ENCODE results near the gene CERS6.

CERS6 gene

GRCh38 chr2:168633895-168634294, 177.8 kb downstream of the CERS6 start:
- TF ChIP-seq CSDC2 (CRISPR knock-in tag; IDR thresholded peaks at IDR 0.05) (no peak), TSHZ2 (CRISPR knock-in tag; IDR thresholded peaks at IDR 0.05) (no peak), GLIS3 (CRISPR knock-in tag; IDR thresholded peaks at IDR 0.05) (no peak), RARB (CRISPR knock-in tag; IDR thresholded peaks at IDR 0.05) (no peak), ESRRG (CRISPR knock-in tag; IDR thresholded peaks at IDR 0.05) (no peak), POU6F1 (CRISPR knock-in tag; IDR thresholded peaks at IDR 0.05; ENCODE audit: borderline replicate concordance, low read depth) (no peak), BACH2 (CRISPR knock-in tag; IDR thresholded peaks at IDR 0.05; ENCODE audit: borderline replicate concordance) (no peak), ZNF70 (CRISPR knock-in tag; IDR thresholded peaks at IDR 0.05) (no peak), SNAI2 (CRISPR knock-in tag; IDR thresholded peaks at IDR 0.05) (no peak), ZNF565 (CRISPR knock-in tag; conservative IDR thresholded peaks at IDR 0.05; ENCODE audit: low read depth) (no peak), TCF4 (CRISPR knock-in tag; IDR thresholded peaks at IDR 0.05; ENCODE audit: borderline replicate concordance) (no peak), CREB5 (CRISPR knock-in tag; IDR thresholded peaks at IDR 0.05; ENCODE audit: low read depth) (no peak), ZFP3 (CRISPR knock-in tag; IDR thresholded peaks at IDR 0.05) (no peak), ISL1 (CRISPR knock-in tag; IDR thresholded peaks at IDR 0.05) (no peak), ZC3H10 (CRISPR knock-in tag; IDR thresholded peaks at IDR 0.05) (no peak), CSRNP3 (CRISPR knock-in tag; IDR thresholded peaks at IDR 0.05) (no peak)
- ATAC-seq: no peak

GRCh38 chr2:168635065-168635577, 179.0 kb downstream of the CERS6 start:
- TF ChIP-seq TSHZ2 (CRISPR knock-in tag; IDR thresholded peaks at IDR 0.05) (peak; percentile 82), CSDC2 (CRISPR knock-in tag; IDR thresholded peaks at IDR 0.05) (no peak), ZFP3 (CRISPR knock-in tag; IDR thresholded peaks at IDR 0.05) (no peak), SNAI2 (CRISPR knock-in tag; IDR thresholded peaks at IDR 0.05) (0 out of 2 replicates have a peak, but pooled peaks have one; percentile 44), TCF4 (CRISPR knock-in tag; IDR thresholded peaks at IDR 0.05; ENCODE audit: borderline replicate concordance) (peak; percentile 92), ZNF8 (CRISPR knock-in tag; IDR thresholded peaks at IDR 0.05) (0 out of 2 replicates have a peak, but pooled peaks have one; percentile 19)
- peak; percentile 72 for ATAC-seq

- no peak for ATAC-seq
- TF ChIP-seq CSRNP3 (CRISPR knock-in tag; IDR thresholded peaks at IDR 0.05) (no peak), POU6F1 (CRISPR knock-in tag; IDR thresholded peaks at IDR 0.05; ENCODE audit: borderline replicate concordance, low read depth) (no peak), ZFP30 (CRISPR knock-in tag; IDR thresholded peaks at IDR 0.05) (no peak), TOX (CRISPR knock-in tag; IDR thresholded peaks at IDR 0.05; ENCODE audit: borderline replicate concordance) (no peak), ARNTL (CRISPR knock-in tag; IDR thresholded peaks at IDR 0.05; ENCODE audit: borderline replicate concordance, low read depth) (no peak), ZNF565 (CRISPR knock-in tag; conservative IDR thresholded peaks at IDR 0.05; ENCODE audit: low read depth) (no peak), ZFP3 (CRISPR knock-in tag; IDR thresholded peaks at IDR 0.05) (no peak)
These were observed 182.9 kb downstream of the CERS6 start for GRCh38 chr2:168639018-168639417.
